ENCODE data around the gene SRSF7.

- TF ChIP-seq CTCF (IDR thresholded peaks at IDR 0.05 in 4 of 5, conservative IDR thresholded peaks at IDR 0.05 in 1 of 5): no peak
- TF ChIP-seq POLR2A (IDR thresholded peaks at IDR 0.05): no peak
Observed at GRCh38 chr2:38778687-38779082, 27.5 kb upstream of the SRSF7 start.
